Measurements from ENCODE around the gene SPOCK1. TPM values are rescaled to one million over a fixed set of nuclear protein-coding genes. Genes with fewer than 3 reads are reported as not detected.

SPOCK1 gene
- total and polyA plus RNA-seq, 2 donors (not counting 3 experiments of a cell fraction or from before 2014, with no cell fraction given) = 144 to 280 TPM

GRCh38 chr5:137290373-137290772 lies 208.8 kb downstream of the SPOCK1 start:
- Histone ChIP-seq H3K4me3 (replicated peaks in 1 of 3; ENCODE audit: insufficient read depth in 1 of 3, low read depth in 1 of 3, low read length in 3 of 3) (no peak overlapping the region), H3K27me3 (ENCODE audit: control insufficient read depth in 2 of 2, insufficient read depth in 2 of 2, low read length in 2 of 2) (no peaks in the 10 kb centered on the region), H3K27ac (ENCODE audit: insufficient read depth, low read depth, low read length) (no peak overlapping the region), H3K9me3 (replicated peaks; ENCODE audit: control insufficient read depth, insufficient read depth, low read length) (no peaks in the 10 kb centered on the region), H3K36me3 (ENCODE audit: control insufficient read depth in 2 of 2, extremely low read depth in 1 of 2, insufficient read depth in 2 of 2, low read length in 2 of 2) (no peaks in the 10 kb centered on the region), H4K20me1 (replicated peaks; ENCODE audit: control insufficient read depth, extremely low read depth, insufficient read depth, low read length) (no peaks in the 10 kb centered on the region), H3K4me2 (ENCODE audit: insufficient read depth, low read length) (no peak overlapping the region), H2AFZ (ENCODE audit: low read depth, low read length) (no peak overlapping the region), H3K4me1 (ENCODE audit: control insufficient read depth, extremely low read depth, insufficient read depth, low read length) (no peaks in the 10 kb centered on the region), H3K9ac (replicated peaks; ENCODE audit: extremely low read depth, insufficient read depth, low read length) (no peak overlapping the region), H3K9me1 (replicated peaks; ENCODE audit: control insufficient read depth, extremely low read depth, insufficient read depth, low read length) (no peaks in the 10 kb centered on the region), H3K79me2 (ENCODE audit: control insufficient read depth, insufficient read depth, low read length) (peaks cover 43% of the 10 kb centered on the region)
- TF ChIP-seq GATA2 (IDR thresholded peaks at IDR 0.05; ENCODE audit: insufficient read depth, insufficient read length, low read depth, low read length) (no peak), CTCF (IDR thresholded peaks at IDR 0.05; ENCODE audit: extremely low read depth in 1 of 2, insufficient read depth in 1 of 2, low read depth in 1 of 2, low read length in 2 of 2) (no peak), FOS (IDR thresholded peaks at IDR 0.05; ENCODE audit: borderline replicate concordance, insufficient read depth, low read length) (no peak)
- intact Hi-C loops (cut with micrococcal nuclease) (no loop called here), dilution Hi-C loops (cut with MboI; ENCODE audit: extremely low pct_ligation_motif_present, low sequenced_read_pairs) (no loop called here)
- ChIA-PET CTCF (interaction anchor here (0.6 kb wide), 1 partner anchor 320 kb away, joined by 3 read pairs; no protein-coding TSS in a partner anchor), POLR2A (no interaction called here)
- no peak for DNase-seq (ENCODE audit: low read depth, low spot score)
- BruUV-seq (replicated peaks) = no TSS peak
- FAIRE-seq = no peak

DNA sequence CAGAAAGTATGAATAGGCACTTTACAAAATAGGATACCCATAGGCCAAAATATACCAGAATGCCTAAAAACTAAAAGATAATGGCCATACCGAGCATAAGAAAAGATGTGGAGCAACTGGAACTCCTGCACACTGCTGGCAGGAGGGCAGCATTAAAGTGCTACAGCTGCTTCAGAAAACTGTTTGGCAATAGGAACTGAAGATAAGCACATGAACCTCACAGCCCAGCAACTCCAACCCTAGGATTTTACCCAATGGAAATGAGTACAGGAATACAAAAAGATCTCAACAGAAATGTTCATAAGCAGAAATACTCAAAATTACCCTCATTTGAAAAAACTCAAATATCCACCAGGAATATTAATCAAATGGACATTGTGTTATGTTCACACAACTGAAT lies 209.3 kb downstream of the SPOCK1 start:
- peaks cover 41% of the 10 kb centered on the region for H3K79me2 ChIP-seq (ENCODE audit: control insufficient read depth, insufficient read depth, low read length)
- FAIRE-seq (no peak), DNase-seq (ENCODE audit: low read depth, low spot score) (no peak)
- H3K4me3 ChIP-seq (replicated peaks in 1 of 3; ENCODE audit: insufficient read depth in 1 of 3, low read depth in 1 of 3, low read length in 3 of 3) = no peak overlapping the region
- no peaks in the 10 kb centered on the region for H3K9me1 ChIP-seq (replicated peaks; ENCODE audit: control insufficient read depth, extremely low read depth, insufficient read depth, low read length)
- no peaks in the 10 kb centered on the region for H3K36me3 ChIP-seq (ENCODE audit: control insufficient read depth in 2 of 2, extremely low read depth in 1 of 2, insufficient read depth in 2 of 2, low read length in 2 of 2)
- ChIA-PET POLR2A (no interaction called here), CTCF (interaction anchor here (1.2 kb wide), 1 partner anchor 10 kb away, joined by 3 read pairs; no protein-coding TSS in a partner anchor)
- BruUV-seq (replicated peaks) = no TSS peak
- TF ChIP-seq JUN (IDR thresholded peaks at IDR 0.05; ENCODE audit: borderline replicate concordance, insufficient read depth, insufficient read length, low read depth) (no peak), MYC (IDR thresholded peaks at IDR 0.05; ENCODE audit: low read depth, low read length) (no peak), GATA2 (IDR thresholded peaks at IDR 0.05; ENCODE audit: insufficient read depth, insufficient read length, low read depth, low read length) (no peak)
- H3K9me3 ChIP-seq (replicated peaks; ENCODE audit: control insufficient read depth, insufficient read depth, low read length) = no peaks in the 10 kb centered on the region
- no peaks in the 10 kb centered on the region for H3K27me3 ChIP-seq (ENCODE audit: control insufficient read depth in 2 of 2, insufficient read depth in 2 of 2, low read length in 2 of 2)
- intact Hi-C loops (cut with micrococcal nuclease) = no loop called here
- H3K27ac ChIP-seq (ENCODE audit: insufficient read depth, low read depth, low read length) = no peak overlapping the region
- no peaks in the 10 kb centered on the region for H4K20me1 ChIP-seq (replicated peaks; ENCODE audit: control insufficient read depth, extremely low read depth, insufficient read depth, low read length)
- dilution Hi-C loops (cut with MboI; ENCODE audit: extremely low pct_ligation_motif_present, low sequenced_read_pairs) = no loop called here
- no peaks in the 10 kb centered on the region for H3K4me1 ChIP-seq (ENCODE audit: control insufficient read depth, extremely low read depth, insufficient read depth, low read length)
- no peak overlapping the region for H3K9ac ChIP-seq (replicated peaks; ENCODE audit: extremely low read depth, insufficient read depth, low read length)
- no peak overlapping the region for H3K4me2 ChIP-seq (ENCODE audit: insufficient read depth, low read length)
- H2AFZ ChIP-seq (ENCODE audit: low read depth, low read length) = no peak overlapping the region

Measured in endothelial cell of umbilical vein (primary cell).